HG03175 (cell line): Measurements from ENCODE around the gene NMNAT1.
"Not testable (repeated sequence)": the region's sequence is repeated elsewhere in the genome, so short reads cannot be mapped to it uniquely, and the experiment has no call there.

ENCODE experiments used
- ATAC-seq: cut with Tn5 transposase; IDR thresholded peaks from one replicate; pipeline ENCODE4 v1.9.1; 2021; ENCODE audit warnings: mild to moderate bottlenecking, moderate library complexity; ENCODE audit not compliant: unreplicated experiment

Gene NMNAT1

GRCh38 chr1:9917901-9918300 is 25.4 kb upstream of the NMNAT1 start:
- no peak for ATAC-seq

GRCh38 chr1:9920606-9921005 is 22.7 kb upstream of the NMNAT1 start:
- ATAC-seq: no peak

- no peak for ATAC-seq
Observed at GRCh38 chr1:9922342-9922741, 20.9 kb upstream of the NMNAT1 start.

GRCh38 chr1:9927259-9927658 is 16.0 kb upstream of the NMNAT1 start:
- no peak for ATAC-seq

- no peak for ATAC-seq
Observed at GRCh38 chr1:9929431-9930385, 13.6 kb upstream of the NMNAT1 start.

- ATAC-seq: peak; percentile 34
Observed at GRCh38 chr1:9942399-9942938, 806 bp upstream of the NMNAT1 start.

GRCh38 chr1:9946315-9946714 is 3.0 kb downstream of the NMNAT1 start:
- ATAC-seq: no peak

- ATAC-seq: no peak
Observed at GRCh38 chr1:9957726-9958125, 14.5 kb downstream of the NMNAT1 start.

- ATAC-seq: no peak
Observed at GRCh38 chr1:9960011-9960410, 16.7 kb downstream of the NMNAT1 start.

GRCh38 chr1:9960706-9961562 is 17.7 kb downstream of the NMNAT1 start:
- peak; percentile 47 for ATAC-seq

GRCh38 chr1:9984253-9984652 is 41.0 kb downstream of the NMNAT1 start:
- ATAC-seq: no peak

GRCh38 chr1:9985001-9985400 is 41.7 kb downstream of the NMNAT1 start:
- no peak for ATAC-seq

- no peak for ATAC-seq
Observed at GRCh38 chr1:9989773-9990172, 46.5 kb downstream of the NMNAT1 start.

- ATAC-seq: no peak
Observed at GRCh38 chr1:9990944-9991343, 47.7 kb downstream of the NMNAT1 start.

- no peak for ATAC-seq
Observed at GRCh38 chr1:9992910-9993309, 49.6 kb downstream of the NMNAT1 start.

- no peak for ATAC-seq
Observed at GRCh38 chr1:9993561-9994075, 50.3 kb downstream of the NMNAT1 start.

- ATAC-seq: no peak
Observed at GRCh38 chr1:9996624-9997582, 53.6 kb downstream of the NMNAT1 start, which contains the start of gene RBP7. Gene RBP7, plus strand, starts transcription at chr1:9997228. Its CDS starts 31 bp downstream, at chr1:9997259.

- no peak for ATAC-seq
Observed at GRCh38 chr1:10001016-10001665, 57.9 kb downstream of the NMNAT1 start.

- not testable (repeated sequence) for ATAC-seq
Observed at GRCh38 chr1:10005248-10005647, 62.0 kb downstream of the NMNAT1 start.
